HEK293T (cell line): ENCODE results near the gene RAD9B.

Experiments
- ARNT ChIP-seq: fragments of 450-650 bp; IDR thresholded peaks from 2 replicates; pipeline ENCODE4 v1.6.1; 2017; ENCODE audit warnings: mild to moderate bottlenecking
- ELF4 ChIP-seq: fragments of 450-650 bp; IDR thresholded peaks from 2 replicates; pipeline ENCODE4 v1.6.1; 2017; ENCODE audit warnings: antibody characterized with exemption
- FOXA1 ChIP-seq: fragments of 450-650 bp; IDR thresholded peaks from 2 replicates; pipeline ENCODE4 v1.6.1; 2016; ENCODE audit warnings: mild to moderate bottlenecking
- FOXK2 ChIP-seq: fragments of 450-650 bp; IDR thresholded peaks from 2 replicates; pipeline ENCODE4 v1.6.1; 2016; ENCODE audit warnings: mild to moderate bottlenecking
- FOXM1 ChIP-seq: fragments of 450-650 bp; IDR thresholded peaks from 2 replicates; pipeline ENCODE4 v1.6.1; 2017; ENCODE audit warnings: mild to moderate bottlenecking, borderline replicate concordance
- HDGF ChIP-seq: fragments of 450-650 bp; IDR thresholded peaks from 2 replicates; pipeline ENCODE4 v1.6.1; 2017; ENCODE audit warnings: antibody characterized with exemption, borderline replicate concordance
- L3MBTL2 ChIP-seq: fragments of 450-650 bp; conservative IDR thresholded peaks from 2 replicates; pipeline ENCODE4 v1.6.1; 2016; ENCODE audit warnings: mild to moderate bottlenecking
- NFRKB ChIP-seq: fragments of 450-650 bp; IDR thresholded peaks from 2 replicates; pipeline ENCODE4 v1.6.1; 2016; ENCODE audit warnings: mild to moderate bottlenecking, moderate library complexity
- SP1 ChIP-seq: fragments of 450-650 bp; IDR thresholded peaks from 2 replicates; pipeline ENCODE4 v1.6.1; 2017
- SUZ12 ChIP-seq: fragments of 450-650 bp; IDR thresholded peaks from 2 replicates; pipeline ENCODE4 v1.6.1; 2016; ENCODE audit warnings: mild to moderate bottlenecking
- TARDBP ChIP-seq: fragments of 450-650 bp; IDR thresholded peaks from 2 replicates; pipeline ENCODE4 v1.6.1; 2016
- ZNF384 ChIP-seq: fragments of 450-650 bp; IDR thresholded peaks from 2 replicates; pipeline ENCODE4 v1.6.1; 2016

- TF ChIP-seq SUZ12 (no peak), HDGF (no peak), ELF4 (no peak), TARDBP (no peak), FOXA1 (no peak), L3MBTL2 (peak; percentile 76), FOXM1 (no peak), SP1 (no peak), ZNF384 (no peak), FOXK2 (no peak), NFRKB (no peak), ARNT (no peak)
Observed at GRCh38 chr12:110498984-110499706, 3.0 kb upstream of the RAD9B start.
